K562 (cell line): ENCODE data around the gene TRIO. TPM values are rescaled to one million over a fixed set of nuclear protein-coding genes. Genes with fewer than 3 reads are reported as not detected.

Source experiments
- BACH1 ChIP-seq: fragments of 200-800 bp; sonication (Bioruptor generic); IDR thresholded peaks from 2 replicates; pipeline ENCODE4 v1.6.1; 2016; ENCODE audit warnings: missing genetic modification characterization, missing compliant biosample characterization
- CEBPG ChIP-seq, 3 experiments: fragments of 200-800 bp in 1 of 3; sonication (Bioruptor generic) in 1 of 3; sonication (generic) in 1 of 3; formaldehyde crosslinking in 1 of 3; IDR thresholded peaks in 2 of 3; conservative IDR thresholded peaks in 1 of 3; 2 replicates each; pipeline versions ENCODE4 v1.6.1 to v1.8.0; 2016 to 2022; ENCODE audit warnings: missing compliant biosample characterization in 2 of 3, missing genetic modification characterization in 2 of 3, mild to moderate bottlenecking in 1 of 3, missing genetic modification reagents in 1 of 3
- EWSR1 ChIP-seq: fragments of 450-650 bp; IDR thresholded peaks from 2 replicates; pipeline ENCODE4 v1.6.1; 2018; ENCODE audit warnings: borderline replicate concordance, mild to moderate bottlenecking, low read depth, moderate library complexity; ENCODE audit not compliant: partially characterized antibody
- JUNB ChIP-seq: fragments of 450-650 bp; formaldehyde crosslinking; conservative IDR thresholded peaks from 2 replicates; pipeline ENCODE4 v1.4.0; 2020; ENCODE audit warnings: mild to moderate bottlenecking
- MAZ ChIP-seq, 2 experiments: fragments of 450-650 bp in 1 of 2; sonication (generic) in 1 of 2; formaldehyde crosslinking; IDR thresholded peaks in 1 of 2; conservative IDR thresholded peaks in 1 of 2; 2 replicates each; pipeline versions ENCODE4 v1.4.0 to v1.5.0; 2020; ENCODE audit warnings: mild to moderate bottlenecking in 1 of 2, missing genetic modification reagents in 1 of 2
- RAD51 ChIP-seq: fragments of 450-650 bp; IDR thresholded peaks from 2 replicates; pipeline ENCODE4 v1.7.1; 2016; ENCODE audit warnings: low read depth, mild to moderate bottlenecking, borderline replicate concordance
- RBFOX2 ChIP-seq: fragments of 200-400 bp; formaldehyde crosslinking; IDR thresholded peaks from 2 replicates; pipeline ENCODE4 v1.6.1; 2017; ENCODE audit warnings: low read depth, mild to moderate bottlenecking, low read length, moderate library complexity
- SETDB1 ChIP-seq: IDR thresholded peaks from one replicate; pipeline ENCODE4 v1.6.1; 2012; ENCODE audit warnings: low read length, control low read depth, inconsistent platforms
- TEAD4 ChIP-seq, 2 experiments: sonication (generic) in 1 of 2; formaldehyde crosslinking in 1 of 2; IDR thresholded peaks; 2 replicates each; pipeline versions ENCODE4 v1.6.1 to v1.8.0; 2012 to 2022; ENCODE audit warnings: borderline replicate concordance in 1 of 2, inconsistent platforms in 1 of 2, low read length in 1 of 2, mild to moderate bottlenecking in 1 of 2, missing genetic modification reagents in 1 of 2
- TGIF2 ChIP-seq: sonication (generic); formaldehyde crosslinking; IDR thresholded peaks from 2 replicates; pipeline ENCODE4 v1.8.1; 2022; ENCODE audit warnings: mild to moderate bottlenecking, missing genetic modification reagents, moderate library complexity
- TRIM24 ChIP-seq, 2 experiments: fragments of 450-650 bp; IDR thresholded peaks; 2 replicates each; pipeline ENCODE4 v1.6.1; 2016
- XRCC3 ChIP-seq: fragments of 450-650 bp; IDR thresholded peaks from 2 replicates; pipeline ENCODE4 v1.6.1; 2017; ENCODE audit warnings: mild to moderate bottlenecking, moderate library complexity
- YBX1 ChIP-seq: fragments of 450-650 bp; IDR thresholded peaks from 2 replicates; pipeline ENCODE4 v1.7.1; 2016; ENCODE audit warnings: mild to moderate bottlenecking
- ZNF695 ChIP-seq: fragments of 450-650 bp; formaldehyde crosslinking; IDR thresholded peaks from 2 replicates; pipeline ENCODE4 v1.4.0; 2020; ENCODE audit warnings: mild to moderate bottlenecking, moderate library complexity
- ZNF830 ChIP-seq: fragments of 250-450 bp; sonication (Bioruptor Pico); IDR thresholded peaks from 2 replicates; pipeline ENCODE4 v1.5.0; 2021; ENCODE audit warnings: mild to moderate bottlenecking
- polyA plus RNA-seq, 8 experiments: library from polyadenylated mRNA; depleted of rRNA in 4 of 8; stranded (reverse) in 5 of 8; unstranded in 3 of 8; fragments of >200 nt; fragmentation: Nextera tagmentation in 2 of 8; fragmentation: Illumina TruSeq in 1 of 8; extraction: Ambion mirVana in 2 of 8; extraction: Trizol in 1 of 8; gene quantifications; 2 replicates each; pipeline versions ENCODE4 v1.2.1 to v1.2.3, GENCODE V29; 2011 to 2014; ENCODE audit warnings: inconsistent platforms in 1 of 8, missing spikeins in 1 of 8
- total RNA-seq, 7 experiments: library from RNA; depleted of rRNA in 6 of 7; stranded (reverse); fragments of >200 nt in 6 of 7; fragmentation: Illumina TruSeq in 2 of 7; extraction: Trizol in 2 of 7; gene quantifications; 2 replicates each; pipeline versions ENCODE4 v1.2.1 to v1.2.3, GENCODE V29; 2011 to 2021; ENCODE audit warnings: low replicate concordance in 1 of 7
- TF ChIP-seq, protein P1 (sequence below): fragments of 200-800 bp; sonication (Bioruptor generic); IDR thresholded peaks from 2 replicates; pipeline ENCODE4 v1.6.1; 2017; ENCODE audit warnings: missing genetic modification characterization, missing compliant biosample characterization
- TF ChIP-seq, protein P2 (sequence below): fragments of 450-650 bp; conservative IDR thresholded peaks from 2 replicates; pipeline ENCODE4 v1.6.1; 2016; ENCODE audit warnings: missing genetic modification characterization, low read depth, mild to moderate bottlenecking, missing compliant biosample characterization, moderate library complexity
- TF ChIP-seq, protein P3 (sequence below), 2 experiments: fragments of 450-650 bp; conservative IDR thresholded peaks; 2 replicates each; pipeline ENCODE4 v1.6.1; 2017; ENCODE audit warnings: mild to moderate bottlenecking in 2 of 2, moderate library complexity in 2 of 2
- TF ChIP-seq, protein P4 (sequence below): fragments of 150-350 bp; IDR thresholded peaks from 2 replicates; pipeline ENCODE4 v1.6.1; 2014; ENCODE audit warnings: low read depth, mild to moderate bottlenecking, low read length, borderline replicate concordance

TRIO gene
- total and polyA plus RNA-seq, 9 of the 15 experiments (the other 6 are each of a cell fraction or from before 2014, with no cell fraction given): 0.24 to 5.0 (median 1.1) TPM

DNA sequence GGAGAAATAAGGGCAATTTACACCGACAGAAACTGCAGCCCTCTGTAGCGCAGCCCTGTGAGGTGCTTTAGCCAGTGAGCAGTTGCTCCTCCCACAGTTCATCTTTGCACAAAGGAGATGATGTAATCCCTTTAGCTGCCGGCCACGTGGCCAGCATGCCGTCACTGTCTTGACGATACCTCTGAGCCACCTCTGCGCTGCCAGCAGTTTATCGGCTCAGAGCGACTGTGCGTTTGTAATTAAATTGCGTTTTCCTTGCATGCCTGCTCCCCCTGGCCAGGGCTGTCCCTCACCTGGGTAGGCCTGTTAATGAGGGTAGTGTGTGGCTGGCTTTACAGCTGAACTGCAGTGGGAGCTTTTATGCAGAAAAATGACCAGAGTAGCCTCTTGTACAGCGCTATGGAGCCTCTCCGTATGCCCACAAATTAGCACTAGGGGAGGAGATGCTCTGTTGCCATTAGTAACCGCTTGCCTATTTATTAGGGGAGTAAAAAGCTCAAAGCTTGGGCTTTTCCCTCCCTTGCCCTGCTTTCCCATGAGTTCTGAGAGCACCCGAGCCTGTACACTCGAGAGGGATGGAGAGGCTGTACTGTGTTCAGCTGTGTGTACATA lies 107.0 kb downstream of the TRIO start (continued):
- TF ChIP-seq, protein P1, sequence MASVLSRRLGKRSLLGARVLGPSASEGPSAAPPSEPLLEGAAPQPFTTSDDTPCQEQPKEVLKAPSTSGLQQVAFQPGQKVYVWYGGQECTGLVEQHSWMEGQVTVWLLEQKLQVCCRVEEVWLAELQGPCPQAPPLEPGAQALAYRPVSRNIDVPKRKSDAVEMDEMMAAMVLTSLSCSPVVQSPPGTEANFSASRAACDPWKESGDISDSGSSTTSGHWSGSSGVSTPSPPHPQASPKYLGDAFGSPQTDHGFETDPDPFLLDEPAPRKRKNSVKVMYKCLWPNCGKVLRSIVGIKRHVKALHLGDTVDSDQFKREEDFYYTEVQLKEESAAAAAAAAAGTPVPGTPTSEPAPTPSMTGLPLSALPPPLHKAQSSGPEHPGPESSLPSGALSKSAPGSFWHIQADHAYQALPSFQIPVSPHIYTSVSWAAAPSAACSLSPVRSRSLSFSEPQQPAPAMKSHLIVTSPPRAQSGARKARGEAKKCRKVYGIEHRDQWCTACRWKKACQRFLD: 0 out of 2 replicates have a peak, but pooled peaks have one; percentile 40
- no peak for TF ChIP-seq SETDB1
- TF ChIP-seq, protein P2, sequence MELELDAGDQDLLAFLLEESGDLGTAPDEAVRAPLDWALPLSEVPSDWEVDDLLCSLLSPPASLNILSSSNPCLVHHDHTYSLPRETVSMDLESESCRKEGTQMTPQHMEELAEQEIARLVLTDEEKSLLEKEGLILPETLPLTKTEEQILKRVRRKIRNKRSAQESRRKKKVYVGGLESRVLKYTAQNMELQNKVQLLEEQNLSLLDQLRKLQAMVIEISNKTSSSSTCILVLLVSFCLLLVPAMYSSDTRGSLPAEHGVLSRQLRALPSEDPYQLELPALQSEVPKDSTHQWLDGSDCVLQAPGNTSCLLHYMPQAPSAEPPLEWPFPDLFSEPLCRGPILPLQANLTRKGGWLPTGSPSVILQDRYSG (tag): peak; percentile 72
- no peak for TF ChIP-seq ZNF830
- TF ChIP-seq RBFOX2: peak; percentile 30; the same call in 1 of the 2 replicates
- TF ChIP-seq, protein P3, sequence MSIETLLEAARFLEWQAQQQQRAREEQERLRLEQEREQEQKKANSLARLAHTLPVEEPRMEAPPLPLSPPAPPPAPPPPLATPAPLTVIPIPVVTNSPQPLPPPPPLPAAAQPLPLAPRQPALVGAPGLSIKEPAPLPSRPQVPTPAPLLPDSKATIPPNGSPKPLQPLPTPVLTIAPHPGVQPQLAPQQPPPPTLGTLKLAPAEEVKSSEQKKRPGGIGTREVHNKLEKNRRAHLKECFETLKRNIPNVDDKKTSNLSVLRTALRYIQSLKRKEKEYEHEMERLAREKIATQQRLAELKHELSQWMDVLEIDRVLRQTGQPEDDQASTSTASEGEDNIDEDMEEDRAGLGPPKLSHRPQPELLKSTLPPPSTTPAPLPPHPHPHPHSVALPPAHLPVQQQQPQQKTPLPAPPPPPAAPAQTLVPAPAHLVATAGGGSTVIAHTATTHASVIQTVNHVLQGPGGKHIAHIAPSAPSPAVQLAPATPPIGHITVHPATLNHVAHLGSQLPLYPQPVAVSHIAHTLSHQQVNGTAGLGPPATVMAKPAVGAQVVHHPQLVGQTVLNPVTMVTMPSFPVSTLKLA (conservative IDR thresholded peaks at IDR 0.05): peak; percentile 62 to 72
- no peak for TF ChIP-seq JUNB (CRISPR knock-in tag)
- TF ChIP-seq, protein P4, sequence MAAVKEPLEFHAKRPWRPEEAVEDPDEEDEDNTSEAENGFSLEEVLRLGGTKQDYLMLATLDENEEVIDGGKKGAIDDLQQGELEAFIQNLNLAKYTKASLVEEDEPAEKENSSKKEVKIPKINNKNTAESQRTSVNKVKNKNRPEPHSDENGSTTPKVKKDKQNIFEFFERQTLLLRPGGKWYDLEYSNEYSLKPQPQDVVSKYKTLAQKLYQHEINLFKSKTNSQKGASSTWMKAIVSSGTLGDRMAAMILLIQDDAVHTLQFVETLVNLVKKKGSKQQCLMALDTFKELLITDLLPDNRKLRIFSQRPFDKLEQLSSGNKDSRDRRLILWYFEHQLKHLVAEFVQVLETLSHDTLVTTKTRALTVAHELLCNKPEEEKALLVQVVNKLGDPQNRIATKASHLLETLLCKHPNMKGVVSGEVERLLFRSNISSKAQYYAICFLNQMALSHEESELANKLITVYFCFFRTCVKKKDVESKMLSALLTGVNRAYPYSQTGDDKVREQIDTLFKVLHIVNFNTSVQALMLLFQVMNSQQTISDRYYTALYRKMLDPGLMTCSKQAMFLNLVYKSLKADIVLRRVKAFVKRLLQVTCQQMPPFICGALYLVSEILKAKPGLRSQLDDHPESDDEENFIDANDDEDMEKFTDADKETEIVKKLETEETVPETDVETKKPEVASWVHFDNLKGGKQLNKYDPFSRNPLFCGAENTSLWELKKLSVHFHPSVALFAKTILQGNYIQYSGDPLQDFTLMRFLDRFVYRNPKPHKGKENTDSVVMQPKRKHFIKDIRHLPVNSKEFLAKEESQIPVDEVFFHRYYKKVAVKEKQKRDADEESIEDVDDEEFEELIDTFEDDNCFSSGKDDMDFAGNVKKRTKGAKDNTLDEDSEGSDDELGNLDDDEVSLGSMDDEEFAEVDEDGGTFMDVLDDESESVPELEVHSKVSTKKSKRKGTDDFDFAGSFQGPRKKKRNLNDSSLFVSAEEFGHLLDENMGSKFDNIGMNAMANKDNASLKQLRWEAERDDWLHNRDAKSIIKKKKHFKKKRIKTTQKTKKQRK: no peak
- peak; percentile 37; the same call in 1 of the 2 replicates for TF ChIP-seq TEAD4 (IDR thresholded peaks at IDR 0.05; ENCODE audit: low read length)
- TF ChIP-seq TEAD4 (CRISPR knock-in tag; IDR thresholded peaks at IDR 0.05; ENCODE audit: borderline replicate concordance): no peak
- TF ChIP-seq XRCC3: no peak
- TF ChIP-seq MAZ (CRISPR knock-in tag; conservative IDR thresholded peaks at IDR 0.05 in 1 of 2, IDR thresholded peaks at IDR 0.05 in 1 of 2): peak in 1 of 2 experiments; percentile 59; a peak in 1 of 4 replicates
- no peak for TF ChIP-seq BACH1 (tag)
- peak in 1 of 2 experiments; percentile 45; a peak in 1 of 4 replicates for TF ChIP-seq TRIM24 (IDR thresholded peaks at IDR 0.05)
- no peak for TF ChIP-seq EWSR1
- no peak for TF ChIP-seq ZNF695
- no peak for TF ChIP-seq TGIF2 (CRISPR knock-in tag)
- no peak for TF ChIP-seq YBX1
- peak; percentile 74 for TF ChIP-seq CEBPG (CRISPR knock-in tag; IDR thresholded peaks at IDR 0.05)
- TF ChIP-seq CEBPG (tag; conservative IDR thresholded peaks at IDR 0.05 in 1 of 2, IDR thresholded peaks at IDR 0.05 in 1 of 2): peak; percentile 82 to 87
- TF ChIP-seq RAD51: peak; percentile 77; the same call in 1 of the 2 replicates
